Nucleus accumbens (tissue), 56 donors: ENCODE data around the gene OSTF1.

Experiments
- DNase-seq, 56 donors: peaks; one replicate each; lab custom pipeline; 2025; lab: John Stamatoyannopoulos, UW

The OSTF1 gene

DNA sequence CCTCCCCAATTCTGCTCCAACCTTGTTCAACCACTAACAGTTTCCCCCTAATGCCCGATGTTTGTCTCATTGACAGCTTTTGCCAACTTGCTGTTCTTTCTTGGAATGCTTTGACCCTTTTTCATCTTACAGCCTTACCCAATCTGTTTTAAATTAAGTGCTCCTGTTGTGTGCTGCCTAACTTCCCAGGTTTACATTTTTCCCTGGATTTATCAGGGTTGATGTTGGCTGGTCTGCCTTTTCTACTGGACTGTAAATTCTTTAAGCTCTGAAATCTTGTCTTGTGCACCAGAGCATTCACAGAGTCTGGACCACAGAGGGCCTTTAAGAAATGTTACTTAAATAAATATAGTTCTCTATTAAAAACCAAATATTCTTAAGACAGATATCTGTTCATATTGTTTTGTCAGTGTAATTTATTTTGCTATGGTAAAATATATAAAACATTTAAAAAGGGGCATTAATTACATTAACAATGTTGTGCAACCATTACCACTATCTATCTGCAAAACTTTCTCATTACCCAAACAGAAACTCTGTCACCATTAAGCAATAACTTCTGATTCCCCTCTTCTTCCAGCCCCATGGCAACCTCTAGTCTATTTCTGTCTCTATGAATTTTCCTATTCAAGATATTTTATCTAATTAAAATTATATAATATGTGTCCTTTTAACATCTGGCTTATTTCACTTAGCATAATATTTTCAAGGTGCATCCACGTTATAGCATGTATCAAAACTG lies 73.0 kb downstream of the OSTF1 start:
- DNase-seq, result no peak

DNA sequence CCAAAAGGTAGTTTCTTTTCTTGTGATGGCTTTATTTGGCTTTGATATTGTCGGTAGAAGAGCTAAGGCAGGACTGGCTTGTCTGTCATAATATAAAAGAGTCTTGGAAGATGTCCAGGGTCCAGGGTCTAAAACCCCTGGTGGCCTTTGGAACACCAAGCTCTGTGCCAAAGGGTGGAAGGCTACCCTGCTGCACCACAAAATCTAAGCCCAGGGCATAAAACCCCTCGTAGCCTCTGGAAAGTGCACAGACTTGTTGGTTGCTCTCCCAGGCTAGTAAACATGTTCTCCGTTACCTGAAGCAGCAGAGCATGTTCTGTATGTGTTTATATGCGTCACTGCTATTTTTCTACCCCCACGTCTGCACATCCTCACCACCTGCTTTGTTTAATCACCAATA lies 75.5 kb downstream of the OSTF1 start:
- no peak for DNase-seq

DNA sequence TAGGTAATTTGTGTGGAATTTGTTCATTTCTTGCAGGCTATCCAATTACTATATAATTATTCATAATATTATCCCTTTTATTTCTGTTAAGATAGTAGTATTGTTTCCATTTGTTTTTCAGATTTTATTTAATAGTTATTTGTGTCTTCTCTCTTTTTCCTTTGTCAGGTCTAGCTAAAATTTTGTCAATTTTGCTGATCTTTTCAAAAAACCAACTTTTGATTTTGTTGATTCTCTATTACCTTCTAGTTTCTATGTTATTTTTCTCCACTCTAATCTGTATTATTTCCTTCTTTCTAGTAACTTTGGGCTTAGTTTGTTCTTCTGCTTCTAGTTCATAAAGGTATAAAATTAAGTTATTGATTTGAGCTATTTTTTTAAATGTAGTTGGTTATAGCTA lies 76.3 kb downstream of the OSTF1 start:
- DNase-seq, result no peak

DNA sequence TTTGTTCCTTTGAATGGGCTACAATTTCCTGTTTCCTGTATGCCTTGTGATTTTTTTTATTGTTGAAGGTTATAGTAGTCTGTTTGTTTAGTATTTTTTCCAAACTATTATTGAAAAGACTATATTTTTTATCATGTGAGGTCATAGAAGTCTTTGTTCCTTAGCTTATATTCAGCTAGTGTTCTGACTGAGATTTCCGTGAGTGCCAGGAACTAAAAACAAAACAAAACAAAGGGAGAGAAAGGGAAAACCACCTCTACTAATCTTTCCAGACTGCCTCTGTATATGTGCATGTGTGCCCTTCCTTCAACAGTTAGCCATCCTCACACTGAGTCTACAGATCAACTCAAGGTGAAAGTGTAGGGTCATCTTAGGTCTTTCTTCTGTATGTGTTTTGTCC lies 79.0 kb downstream of the OSTF1 start:
- DNase-seq, result no peak

DNA sequence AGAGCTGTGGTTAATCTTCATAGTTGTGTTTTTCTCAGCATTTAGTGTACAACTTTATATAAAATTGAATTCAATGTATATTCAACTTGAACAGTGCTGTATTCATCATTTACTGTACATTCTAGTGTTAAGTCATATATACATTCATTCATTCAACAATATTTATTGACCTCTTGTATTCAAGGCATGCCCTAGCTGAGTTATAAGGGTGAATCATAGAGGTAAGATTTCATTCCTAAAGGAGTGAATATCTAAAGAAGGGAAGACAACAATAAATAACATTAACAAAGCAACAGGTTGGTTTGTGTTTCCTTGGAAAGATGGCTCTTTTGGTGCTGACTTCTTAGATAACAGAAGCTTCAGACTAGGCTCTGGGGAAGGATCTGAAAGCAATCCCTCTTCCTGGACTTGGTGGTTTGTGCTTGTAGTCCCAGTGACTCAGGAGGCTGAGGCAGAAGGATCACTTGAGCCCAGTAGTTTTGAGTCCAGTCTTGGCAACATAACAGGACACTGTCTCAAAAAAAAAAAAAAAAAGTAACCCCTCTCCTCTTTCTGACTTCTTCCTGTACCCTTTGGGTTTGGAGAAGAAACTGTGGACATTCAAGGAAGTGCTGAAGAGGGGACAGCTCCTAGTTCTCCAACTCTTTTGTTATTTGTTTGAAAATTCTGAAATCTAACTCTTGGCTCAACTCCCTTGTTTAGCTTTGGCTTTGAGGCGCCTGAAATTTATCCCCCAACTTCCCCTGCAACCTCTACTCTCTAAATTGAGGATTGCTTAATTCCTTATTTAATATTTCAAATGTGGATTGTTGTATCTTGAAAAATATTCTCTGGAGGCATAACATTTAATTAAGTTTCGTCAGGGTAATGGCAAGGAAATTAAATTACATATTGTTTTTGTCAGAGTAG lies 80.2 kb downstream of the OSTF1 start:
- DNase-seq, result no peak

DNA sequence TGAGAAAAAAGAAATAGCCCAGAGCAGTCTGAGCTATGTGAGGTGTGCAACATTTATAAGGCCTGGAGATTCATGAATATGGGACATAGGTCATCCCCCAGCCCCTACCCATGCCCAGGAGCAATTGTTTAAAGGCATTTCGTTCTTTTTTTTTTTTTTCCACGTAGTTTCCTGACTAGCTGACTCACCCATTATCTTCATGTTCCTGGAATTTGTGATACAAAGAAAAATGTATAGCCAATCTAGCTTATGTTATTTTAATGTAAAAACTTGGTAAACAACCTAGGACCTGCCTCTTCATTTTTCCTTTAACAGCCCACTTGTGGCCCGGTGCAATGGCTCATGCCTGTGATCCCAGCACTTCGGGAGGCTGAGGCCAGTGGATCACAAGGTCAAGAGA lies 81.3 kb downstream of the OSTF1 start:
- no peak for DNase-seq

DNA sequence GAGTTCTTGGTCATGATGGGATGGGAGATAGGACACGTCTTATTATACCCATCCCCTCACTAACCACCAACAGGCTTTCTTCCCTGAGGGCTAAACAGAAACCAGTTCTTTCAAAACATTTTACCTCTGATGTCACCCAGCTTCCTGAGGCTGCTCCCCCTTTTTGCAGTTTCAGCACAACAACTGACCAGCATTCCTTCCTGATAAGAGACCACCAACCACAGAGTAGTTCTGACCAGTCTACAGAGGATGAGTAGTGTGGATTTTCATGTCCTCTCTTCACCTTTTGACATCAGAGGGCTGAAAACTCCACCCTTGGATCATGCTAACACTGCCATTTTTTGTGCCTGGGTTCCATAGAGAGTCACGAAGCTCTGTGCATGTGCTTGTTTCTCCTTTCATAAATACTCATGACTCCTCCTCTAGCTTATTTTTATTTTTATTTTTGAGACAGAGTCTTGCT lies 82.6 kb downstream of the OSTF1 start:
- DNase-seq, result no peak

DNA sequence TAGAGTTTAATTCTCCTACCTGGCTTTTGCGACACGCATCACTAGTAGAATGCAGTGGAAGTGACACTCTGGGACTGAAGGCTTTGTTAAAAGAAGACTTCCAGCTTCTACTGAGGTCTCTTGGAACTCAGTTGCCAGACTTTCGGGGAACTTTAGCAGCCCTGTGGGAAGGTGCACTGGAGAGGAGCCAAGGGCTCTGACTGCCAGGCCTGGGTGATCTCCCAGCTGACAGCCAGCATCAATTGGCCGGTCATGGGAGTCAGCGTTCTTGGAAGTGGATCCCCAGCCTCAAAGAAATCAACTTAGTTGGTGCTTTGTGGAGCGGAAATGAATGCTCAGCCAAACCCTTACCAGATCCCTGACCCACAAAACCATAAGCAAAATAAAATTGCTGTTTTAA lies 87.1 kb downstream of the OSTF1 start:
- peak in 1 of 56 donors; percentile 10 for DNase-seq

DNA sequence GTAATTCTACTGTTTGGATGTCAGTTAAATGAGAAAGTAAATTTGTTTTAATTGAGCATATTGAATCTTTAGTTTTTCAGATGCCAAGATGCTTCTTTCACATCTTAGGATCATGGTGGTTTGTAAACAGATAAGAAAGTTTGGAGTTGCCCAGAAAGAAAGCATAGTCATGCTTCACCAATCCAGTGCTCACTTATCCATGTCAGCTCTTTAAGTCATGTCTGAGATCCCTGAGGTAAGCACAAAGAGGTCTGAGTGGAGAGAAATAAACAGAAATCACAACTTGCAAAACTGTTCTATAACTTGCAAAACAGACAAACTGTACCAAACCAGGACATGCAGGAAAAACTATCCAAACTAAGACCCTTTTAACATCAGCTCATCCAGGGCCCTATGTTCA lies 87.7 kb downstream of the OSTF1 start:
- no peak for DNase-seq

DNA sequence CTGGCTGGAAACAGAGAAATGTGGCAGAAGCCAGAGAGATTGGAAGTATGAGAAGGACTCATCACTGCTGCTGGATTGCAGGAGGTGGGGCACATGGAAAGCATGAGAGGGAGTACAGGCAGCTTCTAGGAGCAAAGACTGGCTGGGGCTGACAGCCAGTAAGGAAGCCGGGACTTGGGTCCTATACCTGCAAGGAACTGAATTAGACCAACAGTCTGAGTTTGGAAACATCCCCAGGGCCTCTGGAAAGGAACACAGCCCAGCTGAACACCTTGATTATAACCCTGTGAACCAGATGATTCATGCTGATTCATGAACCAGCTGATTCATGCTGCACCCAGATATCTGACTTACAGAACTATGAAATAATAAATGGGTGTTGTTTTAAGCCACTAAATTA lies 93.4 kb downstream of the OSTF1 start:
- no peak for DNase-seq

DNA sequence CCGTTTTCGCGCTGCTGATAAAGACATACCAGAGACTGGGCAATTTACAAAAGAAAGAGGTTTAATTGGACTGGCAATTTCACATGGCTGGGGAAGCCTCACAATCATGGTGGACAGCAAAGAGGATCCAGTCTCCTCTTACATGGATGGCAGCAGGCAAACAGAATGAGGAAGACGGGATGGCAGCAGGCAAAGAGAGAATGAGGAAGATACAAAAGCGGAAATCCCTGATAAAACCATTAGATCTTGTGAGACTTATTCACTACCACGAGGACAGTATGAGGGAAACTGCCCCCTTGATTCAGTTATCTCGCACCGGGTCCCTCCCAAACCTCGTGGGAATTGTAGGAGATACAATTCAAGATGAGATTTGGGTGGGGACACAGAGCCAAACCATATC lies 95.0 kb downstream of the OSTF1 start:
- no peak for DNase-seq

DNA sequence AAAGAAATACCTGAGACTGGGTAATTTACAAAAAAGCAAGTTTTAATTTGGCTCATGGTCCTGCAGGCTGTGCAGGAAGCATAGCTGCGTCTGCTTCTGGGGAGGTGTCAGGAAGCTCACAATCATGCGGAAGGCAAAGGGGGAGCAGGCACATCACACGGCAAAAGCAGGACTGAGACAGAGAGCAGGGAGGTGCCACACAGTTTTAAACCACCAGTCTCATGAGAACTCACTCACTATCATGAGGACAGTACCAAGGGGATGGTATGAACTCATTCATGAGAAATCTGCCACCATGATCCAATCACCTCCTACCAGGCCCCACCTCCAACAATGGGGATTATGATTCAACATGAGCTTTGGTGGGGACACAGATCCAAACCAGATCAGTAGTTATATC lies 96.2 kb downstream of the OSTF1 start:
- no peak for DNase-seq

DNA sequence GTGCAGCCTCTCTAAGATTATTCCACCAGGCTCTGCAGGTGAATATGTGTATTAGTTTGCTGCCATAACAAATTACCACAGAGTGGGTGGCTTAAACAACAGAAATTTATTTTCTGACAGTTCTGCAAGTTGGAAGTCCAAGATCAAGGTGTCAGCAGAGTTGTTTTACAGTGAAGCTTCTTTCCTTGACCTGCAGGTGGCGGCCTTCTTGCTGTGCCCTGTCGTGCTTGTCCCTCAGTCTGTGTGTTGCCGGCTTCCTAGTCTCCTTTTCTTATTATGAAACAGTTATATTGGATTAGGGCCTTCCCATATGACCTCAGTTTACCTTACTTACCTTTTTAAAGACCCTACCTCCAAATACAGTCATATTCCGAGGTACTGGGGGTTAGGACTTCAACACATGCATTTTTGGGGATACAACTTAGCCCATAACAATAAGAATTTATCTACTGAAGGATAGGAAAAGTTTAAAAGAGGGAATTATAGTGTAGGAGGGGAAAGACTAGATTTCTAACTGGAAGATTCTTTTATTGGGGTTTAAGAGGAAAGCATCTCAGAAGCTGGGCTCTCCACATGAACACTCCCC lies 97.4 kb downstream of the OSTF1 start:
- DNase-seq, result peak in 10 of 56 donors; percentile 4 to 26 (median 12)

DNA sequence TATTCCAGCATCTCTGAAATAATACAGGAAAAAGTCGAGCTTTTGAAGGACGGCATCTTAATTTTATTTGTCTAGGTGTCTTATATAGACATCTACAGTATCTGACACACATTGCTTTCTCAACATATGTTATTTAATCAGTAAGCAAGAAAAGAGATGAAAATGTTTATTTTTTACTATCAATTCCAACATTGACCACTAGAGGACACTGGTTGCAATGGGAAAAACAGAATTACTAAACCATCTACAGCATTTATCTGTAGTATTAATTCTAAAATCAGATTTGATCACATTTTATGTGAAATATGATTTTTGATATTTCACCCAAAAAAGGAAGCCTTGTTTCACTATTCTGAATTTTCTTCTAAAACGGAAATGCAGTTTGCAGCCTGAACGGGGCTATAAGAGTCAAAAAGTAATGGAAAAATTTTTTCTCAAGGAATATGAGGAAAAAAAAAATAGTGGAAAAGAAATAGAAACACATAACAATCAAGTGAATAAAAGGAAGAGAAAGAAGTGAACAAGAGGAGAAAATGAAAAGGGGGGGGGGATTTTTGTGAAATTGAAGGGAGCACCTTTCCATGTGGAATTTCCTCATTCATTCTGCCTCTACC lies 98.6 kb downstream of the OSTF1 start:
- no peak for DNase-seq

DNA sequence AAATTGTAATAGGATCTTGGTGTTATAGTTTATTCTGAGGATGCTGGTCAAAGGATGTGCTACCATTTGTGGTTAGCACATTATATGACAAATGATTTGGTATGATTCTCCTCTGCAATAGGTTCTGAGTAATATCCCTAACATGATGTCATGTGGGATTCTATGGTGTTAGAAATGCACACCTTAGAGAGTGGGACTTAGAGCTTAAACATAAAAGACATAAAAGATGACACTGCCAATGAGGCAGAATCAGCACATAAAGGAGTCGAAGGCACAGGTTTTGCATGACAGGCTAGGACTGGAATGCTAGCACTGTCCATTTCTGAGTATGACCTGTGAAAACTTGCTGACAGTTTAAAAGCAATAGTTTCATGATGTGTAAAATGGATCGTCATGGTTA lies 100.4 kb downstream of the OSTF1 start:
- DNase-seq, result no peak

DNA sequence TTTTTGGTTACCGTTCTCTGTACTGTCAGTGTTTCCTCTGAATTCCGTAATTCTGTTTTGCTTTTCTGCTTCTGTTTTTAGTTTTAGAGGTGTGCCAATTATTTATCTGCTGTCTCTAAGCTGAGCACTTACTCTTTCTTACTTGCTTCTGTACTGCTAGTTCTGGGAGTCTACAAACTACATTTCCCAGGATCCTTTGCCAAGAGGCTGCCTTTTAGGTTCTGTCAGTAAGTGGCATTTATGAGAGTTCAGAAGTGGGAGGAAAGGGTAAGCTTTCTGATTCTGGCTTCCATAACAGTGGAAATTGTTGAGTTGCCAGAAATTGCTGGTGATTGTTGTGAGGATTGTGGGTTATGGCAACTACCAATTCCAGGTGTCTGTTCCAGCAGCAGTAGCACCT lies 102.4 kb downstream of the OSTF1 start:
- no peak for DNase-seq
